Spleen (tissue), 7 donors: ENCODE data around the gene ACOT13.

Experiments
- CTCF ChIP-seq, 11 experiments: fragments of 200-600 bp in 7 of 11; fragments of 450-650 bp in 4 of 11; sonication (generic) in 4 of 11; IDR thresholded peaks in 8 of 11; conservative IDR thresholded peaks in 3 of 11; 1 replicate in 7 of 11; 2 replicates in 4 of 11; pipeline versions ENCODE4 v1.4.0 to v1.8.0; 2016 to 2021; ENCODE audit warnings: antibody characterized with exemption in 11 of 11, inconsistent platforms in 4 of 11, mild to moderate bottlenecking in 1 of 11
- POLR2AphosphoS5 ChIP-seq, 3 donors: sonication (generic); formaldehyde crosslinking; IDR thresholded peaks; one replicate each; pipeline ENCODE4 v1.5.1; 2017; ENCODE audit warnings: antibody characterized with exemption in 3 of 3
- donor health status: DM: no; HTN: no; CAD: no; lungs with moderate emphysema.
- donor health status: DM: no; HTN: no; CAD: no.
- donor health status: DM: no; HTN: no; CAD: no.

- TF ChIP-seq CTCF (IDR thresholded peaks at IDR 0.05 in 8 of 11, conservative IDR thresholded peaks at IDR 0.05 in 3 of 11) (no peak), POLR2AphosphoS5 (IDR thresholded peaks at IDR 0.05) (no peak)
Observed at GRCh38 chr6:24753545-24753944, 86.7 kb downstream of the ACOT13 start.
